Kidney (tissue), 14 donors: ENCODE results near the gene UCP3. TPM values are rescaled to one million over a fixed set of nuclear protein-coding genes. Genes with fewer than 3 reads are reported as not detected.

ENCODE experiments used
- DNase-seq, 5 donors: peaks; one replicate each; pipeline ENCODE4 v3.0.0-alpha.2; 2013 to 2020
- FAIRE-seq: peaks from 2 replicates; lab custom pipeline; 2012; peaks lifted over from hg19 to GRCh38; lab: Jason Lieb, UNC
- H3K27ac ChIP-seq, 2 donors: one replicate each; pipeline ENCODE4 v1.7.0; 2013; ENCODE audit warnings: low read depth in 2 of 2, low read length in 2 of 2, inconsistent platforms in 1 of 2
- H3K27me3 ChIP-seq: one replicate; pipeline ENCODE4 v1.7.1; 2013; ENCODE audit warnings: low read length, inconsistent platforms; ENCODE audit not compliant: control insufficient read depth, insufficient read depth
- H3K36me3 ChIP-seq, 3 donors: one replicate each; pipeline versions ENCODE4 v1.7.0 to v1.7.1; 2013; ENCODE audit warnings: low read length in 3 of 3, control low read depth in 1 of 3, inconsistent platforms in 1 of 3; ENCODE audit not compliant: insufficient read depth in 3 of 3, control insufficient read depth in 2 of 3
- H3K4me1 ChIP-seq, 3 donors: one replicate each; pipeline versions ENCODE4 v1.7.0 to v1.7.1; 2013; ENCODE audit warnings: low read length in 3 of 3, inconsistent platforms in 1 of 3, low read depth in 1 of 3; ENCODE audit not compliant: control insufficient read depth in 2 of 3, insufficient read depth in 2 of 3
- H3K4me3 ChIP-seq, 3 donors: one replicate each; pipeline versions ENCODE4 v1.7.0 to v1.8.1; 2013; ENCODE audit warnings: low read length in 3 of 3, control low read depth in 1 of 3, inconsistent platforms in 1 of 3
- H3K9ac ChIP-seq, 3 donors: one replicate each; pipeline versions ENCODE4 v1.7.0 to v1.7.1; 2013; ENCODE audit warnings: low read length in 3 of 3, control low read depth in 1 of 3, inconsistent platforms in 1 of 3
- H3K9me3 ChIP-seq, 3 donors: one replicate each; pipeline versions ENCODE4 v1.7.0 to v1.7.1; 2013; ENCODE audit warnings: low read length in 3 of 3, control low read depth in 1 of 3, inconsistent platforms in 1 of 3; ENCODE audit not compliant: control insufficient read depth in 2 of 3, insufficient read depth in 1 of 3
- CTCF ChIP-seq: IDR thresholded peaks from 3 replicates; pipeline ENCODE4 v1.5.1; 2012; ENCODE audit warnings: mild to moderate bottlenecking, moderate library complexity, borderline replicate concordance; ENCODE audit not compliant: insufficient read depth; ENCODE audit errors: extremely low read depth
- intact Hi-C: fragments of 100-400 bp; cut with DNase I; formaldehyde crosslinking; loops from one replicate; pipeline ENCODE4 v1.11.1; 2022
- polyA plus RNA-seq: library from polyadenylated mRNA; stranded (reverse); fragments of 350-450 nt; fragmentation: Illumina TruSeq; extraction: RNeasy Lipid Tissue Mini Kit (QIAGEN cat#74804); gene quantifications from one replicate; pipeline ENCODE4 v1.2.3, GENCODE V29; 2014; ENCODE audit warnings: low read depth, low replicate concordance; ENCODE audit not compliant: insufficient read depth
- total RNA-seq: library from RNA; stranded (reverse); fragmentation: NEBNext Ultra II Directional; extraction: Animal tissue kit (Norgen Biotek cat#: 25700); gene quantifications from one replicate; pipeline ENCODE4 v1.2.1, GENCODE V29; 2021
- donor health status: control.
- donor health status: control.
- donor health status: control.
- donor health status: control.
- donor health status: control.
- donor health status: DM: yes; HTN: yes; CAD: no.
- donor health status: Normal renal cell carcinoma (clear cell type).

Gene UCP3
- total and polyA plus RNA-seq, 2 donors from 2014 or later, result 0.28 to 4.0 TPM

- intact Hi-C loops, result no loop called here
- H3K9ac ChIP-seq, result no peak overlapping the region
- DNase-seq, result peak in 1 of 5 donors; percentile 81
- H3K9me3 ChIP-seq, result no peaks in the 10 kb centered on the region
- TF ChIP-seq CTCF, result no peak
- H3K27me3 ChIP-seq, result no peaks in the 10 kb centered on the region
- FAIRE-seq, result no peak
- H3K4me3 ChIP-seq, result no peak overlapping the region
- no peaks in the 10 kb centered on the region for H3K4me1 ChIP-seq
- no peak overlapping the region for H3K27ac ChIP-seq
- peaks cover 6 to 40% (median 26%) of the 10 kb centered on the region in 3 donors for H3K36me3 ChIP-seq
These were observed 28.4 kb upstream of the UCP3 start for GRCh38 chr11:74037309-74037708.

GRCh38 chr11:74035264-74035663 is 26.4 kb upstream of the UCP3 start:
- Histone ChIP-seq H3K27ac (no peak overlapping the region), H3K27me3 (no peaks in the 10 kb centered on the region), H3K9ac (no peak overlapping the region), H3K9me3 (no peaks in the 10 kb centered on the region), H3K4me1 (no peaks in the 10 kb centered on the region), H3K4me3 (no peak overlapping the region), H3K36me3 (peaks cover 6 to 29% (median 27%) of the 10 kb centered on the region in 3 donors)
- DNase-seq (no peak), FAIRE-seq (no peak)
- no peak for TF ChIP-seq CTCF
- intact Hi-C loops, result no loop called here

- no peak overlapping the region for H3K9ac ChIP-seq
- H3K4me1 ChIP-seq, result no peaks in the 10 kb centered on the region
- DNase-seq, result no peak
- H3K4me3 ChIP-seq, result no peak overlapping the region
- no peaks in the 10 kb centered on the region for H3K9me3 ChIP-seq
- H3K27me3 ChIP-seq, result no peaks in the 10 kb centered on the region
- H3K36me3 ChIP-seq, result peaks cover 4 to 24% (median 22%) of the 10 kb centered on the region in 3 donors
- no peak for TF ChIP-seq CTCF
- no peak overlapping the region for H3K27ac ChIP-seq
- no peak for FAIRE-seq
- intact Hi-C loops, result no loop called here
These were observed 24.2 kb upstream of the UCP3 start for GRCh38 chr11:74033046-74033445.
